OCI-LY7 (cell line): ENCODE results near the gene FBXO47. TPM values are rescaled to one million over a fixed set of nuclear protein-coding genes. Genes with fewer than 3 reads are reported as not detected.
"Not testable (repeated sequence)": the region's sequence is repeated elsewhere in the genome, so short reads cannot be mapped to it uniquely, and the experiment has no call there.

ENCODE experiments used
- BruUV-seq: library from RNA; stranded (reverse); fragments of 400-500 nt; replicated peaks from 2 replicates; lab custom pipeline; 2021; lab: Mats Ljungman, UMichigan
- CTCF ChIA-PET: fragments of 300-600 bp; sonication (Branson Sonifier 250); formaldehyde crosslinking; loops from one replicate; lab custom pipeline; 2022; ENCODE audit warnings: antibody characterized with exemption; ENCODE audit not compliant: unreplicated experiment; lab: Charles Lee
- POLR2A ChIA-PET: fragments of 300-600 bp; sonication (Branson Sonifier 250); formaldehyde crosslinking; loops from one replicate; lab custom pipeline; 2022; ENCODE audit warnings: antibody characterized with exemption; lab: Charles Lee
- DNase-seq: peaks from one replicate; pipeline ENCODE4 v3.0.0-alpha.2; 2015; ENCODE audit warnings: low spot score
- H2AFZ ChIP-seq: fragments of 200-600 bp; sonication (generic), shearing (Covaris generic); 2 replicates; pipeline ENCODE4 v1.6.1; 2014; ENCODE audit warnings: mild to moderate bottlenecking, antibody characterized with exemption, low read length, moderate library complexity
- H3K27ac ChIP-seq: fragments of 200-600 bp; sonication (generic); 2 replicates; pipeline ENCODE4 v1.5.1; 2014; ENCODE audit warnings: mixed run types, low read depth, mild to moderate bottlenecking, moderate library complexity, low read length, inconsistent platforms; ENCODE audit not compliant: poor library complexity, severe bottlenecking
- H3K36me3 ChIP-seq: fragments of 200-600 bp; sonication (generic); 2 replicates; pipeline ENCODE4 v1.6.1; 2014; ENCODE audit warnings: mild to moderate bottlenecking, antibody characterized with exemption, low read length, moderate library complexity, mixed read lengths; ENCODE audit not compliant: insufficient read depth
- H3K4me1 ChIP-seq: fragments of 200-600 bp; sonication (generic); 2 replicates; pipeline ENCODE4 v1.5.1; 2014; ENCODE audit warnings: mild to moderate bottlenecking, low read length; ENCODE audit not compliant: insufficient read depth, poor library complexity, severe bottlenecking
- H3K4me2 ChIP-seq: fragments of 200-600 bp; sonication (generic); 2 replicates; pipeline ENCODE4 v1.6.1; 2014; ENCODE audit warnings: mild to moderate bottlenecking, low read length
- H3K4me3 ChIP-seq: fragments of 200-600 bp; sonication (generic); 2 replicates; pipeline ENCODE4 v1.5.1; 2014; ENCODE audit warnings: mild to moderate bottlenecking, low read depth, low read length; ENCODE audit not compliant: poor library complexity, severe bottlenecking
- H3K79me2 ChIP-seq: fragments of 200-600 bp; sonication (generic); 2 replicates; pipeline ENCODE4 v1.6.1; 2016; ENCODE audit warnings: low read depth, mild to moderate bottlenecking, low read length, moderate library complexity, mixed read lengths; ENCODE audit not compliant: insufficient read depth
- H3K9me2 ChIP-seq: fragments of 200-600 bp; sonication (generic); 2 replicates; pipeline ENCODE4 v1.6.1; 2016; ENCODE audit warnings: mild to moderate bottlenecking, low read length, mixed read lengths; ENCODE audit not compliant: insufficient read depth
- H3K9me3 ChIP-seq: fragments of 200-600 bp; sonication (generic); 2 replicates; pipeline ENCODE4 v1.6.1; 2014; ENCODE audit warnings: mild to moderate bottlenecking, mixed run types, low read length, mixed read lengths
- H4K20me1 ChIP-seq: fragments of 200-600 bp; sonication (generic); 2 replicates; pipeline ENCODE4 v1.6.1; 2014; ENCODE audit warnings: mild to moderate bottlenecking, antibody characterized with exemption, low read length, moderate library complexity, mixed read lengths; ENCODE audit not compliant: insufficient read depth
- CTCF ChIP-seq: fragments of 200-600 bp; sonication (generic); conservative IDR thresholded peaks from 2 replicates; pipeline ENCODE4 v1.5.1; 2014; ENCODE audit warnings: mild to moderate bottlenecking, antibody characterized with exemption, low read length, moderate library complexity, mixed read lengths
- EZH2phosphoT487 ChIP-seq: fragments of 200-600 bp; sonication (generic); IDR thresholded peaks from 2 replicates; pipeline ENCODE4 v1.6.1; 2018; ENCODE audit warnings: low read depth, borderline replicate concordance, mild to moderate bottlenecking, mixed run types, antibody characterized with exemption, low read length, moderate library complexity, mixed read lengths
- intact Hi-C: fragments of 100-400 bp; cut with micrococcal nuclease; formaldehyde crosslinking; loops from one replicate; pipeline ENCODE4 v1.10.0; 2022; ENCODE audit not compliant: unreplicated experiment
- total RNA-seq, 2 experiments: library from RNA; depleted of rRNA in 1 of 2; stranded (reverse); fragments of >200 nt in 1 of 2; shearing (Covaris generic) in 1 of 2; gene quantifications; 2 replicates each; pipeline ENCODE4 v1.2.3, GENCODE V29; 2014 to 2022

Gene FBXO47
- total RNA-seq, 2 experiments from 2014 or later = 0.13 TPM; not detected in 1

GRCh38 chr17:38912221-38912813 lies 54.9 kb downstream of the FBXO47 start:
- intact Hi-C loops = no loop called here
- Histone ChIP-seq H3K36me3 (peaks cover 64% of the 10 kb centered on the region), H3K4me3 (no peak overlapping the region), H3K9me3 (no peaks in the 10 kb centered on the region), H3K9me2 (no peaks in the 10 kb centered on the region), H3K27ac (no peak overlapping the region), H3K4me2 (no peak overlapping the region), H2AFZ (no peak overlapping the region), H4K20me1 (no peaks in the 10 kb centered on the region), H3K4me1 (peaks cover 18% of the 10 kb centered on the region), H3K79me2 (no peaks in the 10 kb centered on the region)
- no peak for TF ChIP-seq CTCF
- TF ChIP-seq EZH2phosphoT487 = no peak
- no peak for DNase-seq
- ChIA-PET POLR2A (no interaction called here), CTCF (no interaction called here)
- BruUV-seq = no TSS peak

- H3K79me2 ChIP-seq, H2AFZ ChIP-seq, POLR2A ChIA-PET, BruUV-seq, CTCF ChIA-PET, H3K27ac ChIP-seq, H3K9me2 ChIP-seq, H3K4me2 ChIP-seq, H4K20me1 ChIP-seq, H3K4me3 ChIP-seq, DNase-seq, H3K9me3 ChIP-seq, intact Hi-C loops: not testable (repeated sequence)
- peaks cover 63% of the 10 kb centered on the region for H3K36me3 ChIP-seq
- peaks cover 24% of the 10 kb centered on the region for H3K4me1 ChIP-seq
Measured at GRCh38 chr17:38911731-38912081, 55.5 kb downstream of the FBXO47 start.

- Histone ChIP-seq H3K4me2 (no peak overlapping the region), H3K4me3 (no peak overlapping the region), H3K27ac (no peak overlapping the region), H2AFZ (no peak overlapping the region), H3K9me2 (no peaks in the 10 kb centered on the region), H3K9me3 (no peaks in the 10 kb centered on the region), H4K20me1 (no peaks in the 10 kb centered on the region), H3K4me1 (peaks cover 27% of the 10 kb centered on the region), H3K79me2 (no peaks in the 10 kb centered on the region), H3K36me3 (peaks cover 62% of the 10 kb centered on the region)
- CTCF ChIA-PET = no interaction called here
- BruUV-seq = no TSS peak
- DNase-seq = no peak
- TF ChIP-seq EZH2phosphoT487 (no peak), CTCF (no peak)
- POLR2A ChIA-PET = interaction anchor here (0.6 kb wide), 1 partner anchor 165 kb away, joined by 3 read pairs; no protein-coding TSS in a partner anchor
- intact Hi-C loops = no loop called here
Measured at GRCh38 chr17:38911081-38911730, 56.0 kb downstream of the FBXO47 start.
